DLD1 (cell line): ENCODE measurements around the gene ITPK1.

Experiments used
- in situ Hi-C: cut with HindIII; loops from 2 replicates; pipeline ENCODE4 v1.10.0; 2017; ENCODE audit warnings: low sequenced_read_pairs

ITPK1 gene

DNA sequence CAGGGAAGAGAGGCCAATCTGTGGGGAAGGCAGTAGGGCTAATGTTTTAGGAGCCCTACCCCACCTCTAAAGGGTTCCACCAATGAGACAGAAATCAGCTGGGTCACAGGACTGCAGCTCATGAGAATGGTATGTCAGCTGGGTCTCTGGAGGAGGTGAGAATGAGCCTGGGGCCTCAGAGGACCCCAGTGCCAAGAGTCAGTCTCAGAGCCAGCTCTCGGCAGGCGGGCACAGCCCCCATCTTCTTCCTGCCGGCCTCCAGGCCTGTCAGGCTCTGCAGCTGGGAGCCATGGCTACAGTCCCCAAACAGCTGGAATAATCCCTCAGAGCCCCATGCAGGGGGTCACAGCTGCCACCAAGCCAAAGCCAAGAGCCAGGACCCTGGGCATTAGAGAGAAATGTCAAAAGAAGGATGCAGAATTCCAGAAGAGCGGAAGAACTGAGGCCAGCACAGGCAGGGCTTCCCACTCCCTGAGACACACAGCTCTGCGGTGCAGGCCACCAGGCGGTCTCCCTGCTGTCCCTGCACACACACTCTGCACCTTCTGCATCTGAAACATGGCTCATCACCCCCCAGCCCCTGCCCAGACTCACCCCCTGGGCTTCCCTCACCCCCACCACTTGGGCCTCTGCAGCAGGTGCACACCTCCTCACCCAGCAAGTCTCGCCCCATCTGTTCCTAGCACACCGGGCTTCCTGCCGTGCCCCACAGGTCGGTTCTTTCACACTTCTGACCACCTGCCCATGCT, 26.0 kb downstream of the ITPK1 start:
- in situ Hi-C loops: loop anchor here (10.0 kb wide), 1 partner anchor 45 kb away; no protein-coding TSS in a partner anchor

- in situ Hi-C loops: no loop called here
These were observed 29.2 kb downstream of the ITPK1 start for GRCh38 chr14:93086441-93087055.

- in situ Hi-C loops: no loop called here
These were observed 29.8 kb downstream of the ITPK1 start for GRCh38 chr14:93085911-93086310.

DNA sequence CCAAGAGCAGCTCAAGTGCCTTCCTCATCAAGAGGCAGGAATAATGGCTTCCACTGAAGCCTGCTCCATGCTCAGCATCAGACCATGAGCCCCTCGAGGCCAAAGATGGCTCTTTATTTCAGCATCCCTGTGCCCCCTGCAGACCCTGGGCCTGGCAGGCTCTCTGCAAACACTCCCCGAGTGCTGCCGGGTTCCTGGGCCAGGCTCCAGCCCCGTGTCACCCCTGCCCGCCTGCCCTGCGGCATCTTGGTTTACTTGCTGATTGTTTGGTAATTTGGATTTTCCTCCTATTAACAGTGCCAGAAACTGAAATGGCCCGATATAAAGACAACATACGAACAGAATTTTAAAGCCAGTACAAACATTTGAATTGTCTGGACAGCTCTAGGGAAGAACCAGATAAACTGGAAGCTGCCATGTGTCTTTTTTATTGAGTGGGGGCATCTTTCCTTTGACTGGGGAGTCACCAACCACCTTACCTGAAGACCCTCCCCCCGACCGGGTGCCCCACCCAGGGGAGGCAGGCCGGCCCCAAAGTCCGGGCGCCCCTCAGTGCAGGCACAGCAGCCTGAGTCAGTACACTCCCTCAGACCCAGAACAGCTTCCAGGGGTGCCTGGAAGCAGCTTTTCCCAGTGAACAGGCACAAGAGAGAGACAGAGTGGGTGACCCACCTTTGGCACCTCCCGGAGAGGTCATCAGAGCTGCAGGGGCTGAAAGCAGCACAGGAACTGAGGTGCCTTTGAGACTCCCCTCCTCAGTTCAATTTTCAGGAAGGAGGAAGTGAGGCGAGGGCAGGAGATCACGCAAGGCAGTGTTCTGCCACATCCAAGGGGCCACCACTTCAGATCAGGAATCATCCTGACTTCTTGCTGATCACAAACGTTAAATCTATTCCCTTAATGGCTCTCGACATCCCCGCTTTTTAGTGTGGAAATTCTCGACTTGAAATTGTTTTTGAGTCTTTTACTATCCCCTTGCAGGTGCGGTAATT, 30.6 kb downstream of the ITPK1 start:
- in situ Hi-C loops: no loop called here

DNA sequence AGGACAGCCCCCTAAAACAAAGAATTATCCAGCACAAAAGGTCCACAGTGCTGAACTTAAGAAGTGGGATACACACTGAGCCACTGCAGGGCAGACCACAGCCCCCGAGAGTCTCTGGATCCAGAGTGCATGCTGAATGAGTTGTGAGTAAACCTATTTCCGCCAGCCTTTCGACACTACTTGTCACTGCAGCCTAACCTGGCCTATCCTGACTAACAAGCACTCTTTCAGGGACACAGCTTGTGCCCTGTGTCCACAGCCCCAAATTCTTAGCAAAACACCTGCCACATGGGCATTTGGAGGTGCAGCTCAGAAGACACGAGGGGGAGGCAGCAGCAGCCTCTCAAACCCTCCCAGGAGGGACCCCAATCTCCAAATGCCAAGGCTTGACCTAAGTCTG, 31.3 kb downstream of the ITPK1 start:
- in situ Hi-C loops: no loop called here

- in situ Hi-C loops: no loop called here
These were observed 31.8 kb downstream of the ITPK1 start for GRCh38 chr14:93083917-93084316.

GRCh38 chr14:93082576-93083001, 33.1 kb downstream of the ITPK1 start:
- in situ Hi-C loops: no loop called here

DNA sequence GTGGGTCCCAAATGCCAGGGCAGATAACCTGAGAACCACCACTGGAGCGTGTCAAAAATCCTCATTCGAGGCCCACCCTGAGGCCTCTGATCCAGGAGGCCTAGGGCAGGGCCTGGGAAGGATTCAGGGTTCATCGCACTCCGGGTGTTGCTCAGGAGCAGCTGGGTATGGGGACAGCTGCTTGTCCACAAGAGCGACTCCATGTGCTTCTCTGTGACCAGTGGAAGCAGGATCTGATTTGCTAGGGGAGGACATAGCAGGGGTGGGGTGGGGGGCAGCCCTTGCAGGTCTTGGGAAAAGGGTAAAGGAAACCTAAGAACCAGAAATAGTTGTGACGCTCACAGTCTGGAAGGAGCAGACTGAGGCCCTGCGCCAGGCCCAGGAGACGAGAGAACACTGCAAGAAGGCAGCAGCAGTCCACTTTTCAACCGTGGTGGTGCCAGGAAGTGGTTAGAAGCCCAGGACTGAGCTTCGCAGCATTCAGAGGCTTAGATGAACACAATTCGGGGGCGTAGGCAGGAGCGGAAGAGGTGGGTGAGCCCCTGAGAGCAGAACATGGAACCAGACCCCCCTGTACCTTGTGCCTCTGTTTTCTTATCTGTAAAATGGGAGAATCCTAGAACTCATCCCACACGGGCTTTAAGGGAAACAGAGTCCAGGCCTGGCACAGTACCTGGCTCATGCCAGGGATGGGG, 33.7 kb downstream of the ITPK1 start:
- in situ Hi-C loops: no loop called here

GRCh38 chr14:93079865-93080403, 35.8 kb downstream of the ITPK1 start:
- in situ Hi-C loops: no loop called here

GRCh38 chr14:93079321-93079720, 36.4 kb downstream of the ITPK1 start:
- in situ Hi-C loops: no loop called here

DNA sequence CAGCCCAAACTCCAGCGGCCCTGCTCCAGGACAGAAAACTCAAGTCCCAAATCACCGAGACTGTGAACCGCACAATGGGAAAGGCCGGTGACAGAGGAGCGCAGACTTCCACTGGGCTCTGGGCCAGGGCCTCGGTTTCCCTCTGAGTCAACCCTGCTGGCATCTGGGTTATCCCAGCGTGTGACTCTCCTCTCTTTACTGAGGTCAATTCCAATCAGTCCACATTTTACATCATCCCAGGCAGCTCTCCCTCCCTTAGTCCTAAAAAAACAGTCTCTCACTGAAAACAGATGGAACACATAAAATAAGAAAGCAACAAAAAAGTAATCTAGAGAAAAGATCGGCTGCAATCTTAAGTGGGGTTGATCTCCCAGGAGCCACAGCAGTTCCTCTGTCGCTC, 36.9 kb downstream of the ITPK1 start:
- in situ Hi-C loops: no loop called here

GRCh38 chr14:93076755-93077154, 39.0 kb downstream of the ITPK1 start:
- in situ Hi-C loops: no loop called here

DNA sequence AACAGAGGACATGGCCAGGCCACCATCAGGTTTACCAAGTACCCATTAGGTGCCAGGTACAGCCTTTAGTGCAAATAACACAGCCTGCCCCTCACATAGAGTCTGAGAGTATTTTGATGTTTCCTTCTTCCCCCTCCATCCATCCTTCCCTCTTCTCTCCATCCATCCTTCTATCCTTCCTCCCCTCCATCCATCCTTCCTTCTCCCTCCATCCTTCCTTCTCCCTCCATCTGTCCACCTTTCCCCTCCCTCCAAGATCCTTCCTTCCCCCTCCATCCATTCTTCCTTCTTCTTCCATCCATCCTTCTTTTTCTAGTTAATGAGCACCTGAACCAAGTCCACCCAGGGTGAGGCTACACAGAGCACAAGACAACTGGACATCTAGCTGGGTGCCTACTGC, 39.8 kb downstream of the ITPK1 start:
- in situ Hi-C loops: no loop called here

DNA sequence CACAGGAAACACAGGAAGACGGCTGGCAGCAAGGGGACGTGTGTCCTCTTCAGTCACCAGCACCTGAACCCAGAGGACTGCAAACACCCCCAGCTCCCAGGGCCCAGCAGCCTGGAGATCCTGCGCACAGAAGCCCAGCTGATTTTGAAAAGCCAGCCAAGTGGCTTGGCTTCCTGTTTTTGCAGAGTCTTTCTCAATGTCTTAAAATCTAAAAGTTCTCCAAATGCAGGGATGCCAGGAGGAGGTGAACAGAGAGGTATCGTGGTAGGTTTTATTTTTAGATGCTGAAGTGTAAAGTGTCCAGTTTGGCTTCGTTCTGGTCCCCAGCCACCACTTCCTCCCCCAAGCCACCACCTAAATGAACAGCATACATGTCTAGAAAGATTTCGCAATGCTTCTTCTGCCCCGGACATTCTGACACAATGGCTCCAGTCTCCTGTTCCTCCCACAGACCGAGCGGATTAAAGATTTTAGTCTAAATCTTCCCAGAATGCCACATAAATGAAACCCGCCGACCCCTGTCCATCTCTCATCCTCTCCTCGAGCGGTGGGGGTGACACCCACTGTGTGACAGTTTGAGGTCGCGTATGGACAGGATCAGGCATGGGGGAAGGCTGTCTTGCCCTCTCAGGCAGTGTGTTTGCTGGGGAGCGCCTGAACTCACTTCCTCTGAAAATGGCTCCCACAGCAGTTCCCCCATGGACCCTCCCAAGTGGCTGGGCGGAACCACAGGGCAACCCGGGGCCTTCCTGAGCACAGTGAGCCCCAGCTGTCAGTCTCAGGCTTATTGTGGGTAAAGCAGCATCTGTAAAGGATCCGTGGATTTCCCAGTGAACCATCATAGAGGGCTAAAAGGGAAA, 41.6 kb downstream of the ITPK1 start:
- in situ Hi-C loops: no loop called here

GRCh38 chr14:93073358-93073707, 42.4 kb downstream of the ITPK1 start:
- in situ Hi-C loops: no loop called here

DNA sequence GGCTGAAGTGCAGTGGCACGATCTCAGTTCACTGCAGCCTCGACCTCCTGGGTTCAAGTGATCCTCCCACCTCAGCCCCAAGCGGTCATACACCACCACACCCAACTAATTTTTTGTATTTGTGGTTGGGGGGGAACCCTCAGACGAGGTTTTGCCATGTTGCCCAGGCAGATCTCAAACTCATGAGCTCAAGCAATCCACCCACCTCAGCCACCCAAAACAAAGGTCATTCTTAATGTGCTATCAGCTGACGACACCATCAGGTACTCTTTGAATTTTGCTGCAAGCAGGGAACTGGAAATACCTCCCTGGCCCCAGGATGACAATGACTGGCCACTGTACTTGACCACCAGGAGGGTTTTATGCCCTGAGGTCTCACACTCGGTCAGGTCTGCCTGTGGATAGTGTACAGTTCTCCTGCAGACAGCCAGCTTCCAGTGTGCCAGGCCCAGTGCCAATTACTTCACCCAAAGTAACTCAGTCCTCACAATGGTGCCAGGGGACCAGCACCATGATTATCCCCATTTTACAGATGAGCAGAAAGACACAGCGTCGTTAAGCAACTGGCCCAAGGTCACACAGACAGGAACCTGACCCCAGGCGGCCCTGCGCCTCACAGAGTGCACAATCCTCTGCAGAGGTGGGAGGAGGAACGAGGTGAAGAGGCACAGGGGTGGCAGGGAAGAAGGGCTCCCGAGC, 42.9 kb downstream of the ITPK1 start:
- in situ Hi-C loops: no loop called here

GRCh38 chr14:93068711-93069110, 47.0 kb downstream of the ITPK1 start:
- in situ Hi-C loops: no loop called here

DNA sequence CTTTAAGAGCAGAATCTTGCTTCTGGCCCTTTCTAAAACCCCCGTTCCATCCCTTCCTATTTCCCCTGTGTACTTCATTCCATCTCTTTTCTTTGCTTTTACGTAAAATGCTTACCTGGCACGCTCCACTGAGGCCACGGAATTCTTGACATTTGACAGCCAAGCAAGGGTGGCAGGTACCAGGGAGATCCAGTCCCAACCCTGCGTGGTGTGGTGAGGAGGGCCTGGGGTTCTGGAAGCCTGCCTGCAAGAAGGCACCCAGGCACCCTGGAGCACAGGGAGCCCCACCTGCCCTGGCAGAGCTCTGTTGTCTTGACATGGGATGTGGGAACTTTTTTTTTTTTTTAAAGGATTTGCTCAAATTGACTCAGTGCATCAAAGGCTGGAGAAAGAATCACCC, 48.6 kb downstream of the ITPK1 start:
- in situ Hi-C loops: no loop called here

- in situ Hi-C loops: no loop called here
These were observed 50.4 kb downstream of the ITPK1 start for GRCh38 chr14:93065272-93065730.
